Ishikawa (cell line): ENCODE data around the gene GAREM1.

Source experiments
- CEBPB ChIP-seq: IDR thresholded peaks from 2 replicates; pipeline ENCODE4 v1.6.1; 2012
- CREB1 ChIP-seq: IDR thresholded peaks from 2 replicates; pipeline ENCODE4 v1.6.1; 2012; ENCODE audit warnings: low read depth
- EGR1 ChIP-seq: IDR thresholded peaks from 2 replicates; pipeline ENCODE4 v1.6.1; 2012
- EP300 ChIP-seq: IDR thresholded peaks from 2 replicates; pipeline ENCODE4 v1.6.1; 2012; ENCODE audit warnings: borderline replicate concordance
- FOXM1 ChIP-seq: IDR thresholded peaks from 2 replicates; pipeline ENCODE4 v1.6.1; 2012; ENCODE audit warnings: low read depth, borderline replicate concordance
- NFIC ChIP-seq: IDR thresholded peaks from 2 replicates; pipeline ENCODE4 v1.6.1; 2012
- RAD21 ChIP-seq: IDR thresholded peaks from 2 replicates; pipeline ENCODE4 v1.6.1; 2012; ENCODE audit warnings: low read depth
- TAF1 ChIP-seq: IDR thresholded peaks from 2 replicates; pipeline ENCODE4 v1.6.1; 2012; ENCODE audit warnings: low read depth, mild to moderate bottlenecking
- TCF12 ChIP-seq: IDR thresholded peaks from 2 replicates; pipeline ENCODE4 v1.6.1; 2012; ENCODE audit warnings: low read depth
- TEAD4 ChIP-seq: IDR thresholded peaks from 2 replicates; pipeline ENCODE4 v1.6.1; 2012
- YY1 ChIP-seq: IDR thresholded peaks from 2 replicates; pipeline ENCODE4 v1.6.1; 2012; ENCODE audit warnings: low read depth
- ZBTB7A ChIP-seq: IDR thresholded peaks from 2 replicates; pipeline ENCODE4 v1.6.1; 2012; ENCODE audit warnings: low read depth
- TF ChIP-seq, protein P1 (sequence below): IDR thresholded peaks from 2 replicates; pipeline ENCODE4 v1.6.1; 2012
- TF ChIP-seq, protein P2 (sequence below): IDR thresholded peaks from 2 replicates; pipeline ENCODE4 v1.6.1; 2012
- TF ChIP-seq, protein P3 (sequence below): IDR thresholded peaks from 2 replicates; pipeline ENCODE4 v1.6.1; 2012; ENCODE audit warnings: low read depth, mild to moderate bottlenecking

Gene GAREM1

DNA sequence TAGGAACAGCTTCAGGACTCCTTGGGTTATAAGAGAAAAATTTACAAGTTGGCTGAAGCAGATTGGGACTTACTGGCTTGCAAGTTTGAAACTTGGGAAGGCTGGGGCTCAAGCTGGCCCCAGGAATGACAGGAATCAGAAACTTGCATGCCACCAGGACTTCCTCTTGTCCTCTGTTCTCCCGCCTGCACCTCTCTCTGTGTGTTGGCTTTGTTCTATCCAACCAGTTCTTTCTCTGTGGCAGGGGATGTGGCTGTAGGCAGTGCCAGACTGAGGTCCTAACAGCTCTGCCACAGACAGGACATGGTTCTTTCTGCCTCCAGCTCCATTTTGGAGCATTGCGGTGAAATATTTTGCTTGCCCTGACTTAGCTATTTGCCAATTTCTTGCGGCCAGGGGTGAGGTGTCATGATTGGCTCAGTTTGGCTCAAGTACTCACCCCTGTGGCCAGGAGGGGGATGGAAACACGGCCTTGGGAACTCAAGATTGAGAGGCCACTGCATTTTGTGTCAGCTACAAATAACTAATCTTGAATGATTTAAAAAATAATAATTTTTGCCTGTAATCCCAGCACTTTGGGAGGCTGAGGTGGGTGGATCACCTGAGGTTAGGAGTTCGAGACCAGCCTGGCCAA, 231.9 kb downstream of the GAREM1 start:
- TF ChIP-seq YY1 (no peak), ZBTB7A (no peak), CREB1 (no peak), EP300 (no peak)

DNA sequence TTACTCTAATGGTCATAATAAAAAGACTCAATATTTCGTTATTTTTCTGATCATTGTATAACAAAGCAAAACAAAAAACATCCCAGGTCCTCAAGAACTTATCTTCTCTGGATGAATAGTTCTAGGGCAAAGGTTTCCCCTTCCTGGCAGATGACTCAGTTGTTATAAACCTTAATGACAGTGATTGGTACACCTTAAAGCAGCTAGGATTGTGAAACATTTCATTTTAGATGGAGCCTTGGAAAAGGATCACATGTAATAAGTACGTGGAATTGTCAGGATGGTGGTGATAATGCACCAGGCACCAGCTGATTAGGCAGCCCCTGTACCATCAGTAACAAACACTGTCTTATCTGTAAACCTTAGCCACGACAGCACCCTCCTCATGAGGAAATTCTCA, 233.6 kb downstream of the GAREM1 start:
- TF ChIP-seq TEAD4 (no peak), CEBPB (no peak), EP300 (no peak), TAF1 (no peak), FOXM1 (no peak), TCF12 (no peak)
- TF ChIP-seq, protein P1, sequence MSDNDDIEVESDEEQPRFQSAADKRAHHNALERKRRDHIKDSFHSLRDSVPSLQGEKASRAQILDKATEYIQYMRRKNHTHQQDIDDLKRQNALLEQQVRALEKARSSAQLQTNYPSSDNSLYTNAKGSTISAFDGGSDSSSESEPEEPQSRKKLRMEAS = no peak
- TF ChIP-seq, protein P2, sequence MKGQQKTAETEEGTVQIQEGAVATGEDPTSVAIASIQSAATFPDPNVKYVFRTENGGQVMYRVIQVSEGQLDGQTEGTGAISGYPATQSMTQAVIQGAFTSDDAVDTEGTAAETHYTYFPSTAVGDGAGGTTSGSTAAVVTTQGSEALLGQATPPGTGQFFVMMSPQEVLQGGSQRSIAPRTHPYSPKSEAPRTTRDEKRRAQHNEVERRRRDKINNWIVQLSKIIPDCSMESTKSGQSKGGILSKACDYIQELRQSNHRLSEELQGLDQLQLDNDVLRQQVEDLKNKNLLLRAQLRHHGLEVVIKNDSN = no peak

DNA sequence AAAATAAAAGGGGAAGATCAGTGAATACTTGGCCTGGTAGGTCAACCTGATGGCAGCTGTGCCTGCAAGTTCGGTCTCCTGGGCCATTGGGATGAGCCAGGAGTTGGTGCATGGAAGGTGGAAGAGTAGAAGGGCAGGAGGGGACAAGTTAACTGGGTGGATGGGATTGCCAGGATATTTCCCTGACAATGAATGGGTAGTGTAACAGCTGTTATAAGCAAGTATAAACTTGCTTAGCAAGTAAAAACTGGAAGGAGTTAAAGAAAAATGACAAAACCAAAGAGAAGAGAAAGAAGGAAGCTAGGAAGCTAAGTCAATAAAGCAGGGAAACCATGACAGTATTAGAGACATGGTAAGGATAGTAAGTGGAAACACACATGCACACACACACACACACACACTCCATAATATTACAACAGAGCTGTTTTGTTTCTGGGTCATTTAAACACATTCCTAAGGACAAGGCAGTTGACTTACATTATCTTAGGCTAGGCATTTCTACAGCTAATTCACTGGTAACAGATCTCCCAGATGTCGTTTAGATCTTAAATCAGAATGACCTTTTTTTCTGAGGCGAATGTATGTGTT, 251.2 kb downstream of the GAREM1 start:
- TF ChIP-seq, protein P3, sequence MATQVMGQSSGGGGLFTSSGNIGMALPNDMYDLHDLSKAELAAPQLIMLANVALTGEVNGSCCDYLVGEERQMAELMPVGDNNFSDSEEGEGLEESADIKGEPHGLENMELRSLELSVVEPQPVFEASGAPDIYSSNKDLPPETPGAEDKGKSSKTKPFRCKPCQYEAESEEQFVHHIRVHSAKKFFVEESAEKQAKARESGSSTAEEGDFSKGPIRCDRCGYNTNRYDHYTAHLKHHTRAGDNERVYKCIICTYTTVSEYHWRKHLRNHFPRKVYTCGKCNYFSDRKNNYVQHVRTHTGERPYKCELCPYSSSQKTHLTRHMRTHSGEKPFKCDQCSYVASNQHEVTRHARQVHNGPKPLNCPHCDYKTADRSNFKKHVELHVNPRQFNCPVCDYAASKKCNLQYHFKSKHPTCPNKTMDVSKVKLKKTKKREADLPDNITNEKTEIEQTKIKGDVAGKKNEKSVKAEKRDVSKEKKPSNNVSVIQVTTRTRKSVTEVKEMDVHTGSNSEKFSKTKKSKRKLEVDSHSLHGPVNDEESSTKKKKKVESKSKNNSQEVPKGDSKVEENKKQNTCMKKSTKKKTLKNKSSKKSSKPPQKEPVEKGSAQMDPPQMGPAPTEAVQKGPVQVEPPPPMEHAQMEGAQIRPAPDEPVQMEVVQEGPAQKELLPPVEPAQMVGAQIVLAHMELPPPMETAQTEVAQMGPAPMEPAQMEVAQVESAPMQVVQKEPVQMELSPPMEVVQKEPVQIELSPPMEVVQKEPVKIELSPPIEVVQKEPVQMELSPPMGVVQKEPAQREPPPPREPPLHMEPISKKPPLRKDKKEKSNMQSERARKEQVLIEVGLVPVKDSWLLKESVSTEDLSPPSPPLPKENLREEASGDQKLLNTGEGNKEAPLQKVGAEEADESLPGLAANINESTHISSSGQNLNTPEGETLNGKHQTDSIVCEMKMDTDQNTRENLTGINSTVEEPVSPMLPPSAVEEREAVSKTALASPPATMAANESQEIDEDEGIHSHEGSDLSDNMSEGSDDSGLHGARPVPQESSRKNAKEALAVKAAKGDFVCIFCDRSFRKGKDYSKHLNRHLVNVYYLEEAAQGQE = no peak
- TF ChIP-seq RAD21 = no peak
- no peak for TF ChIP-seq EP300
- TF ChIP-seq, protein P2 = no peak
- TF ChIP-seq, protein P1 = no peak
- no peak for TF ChIP-seq CREB1
- no peak for TF ChIP-seq NFIC
- TF ChIP-seq YY1 = no peak
- TF ChIP-seq TCF12 = no peak
- no peak for TF ChIP-seq EGR1
- TF ChIP-seq TAF1 = no peak
- TF ChIP-seq TEAD4 = no peak

DNA sequence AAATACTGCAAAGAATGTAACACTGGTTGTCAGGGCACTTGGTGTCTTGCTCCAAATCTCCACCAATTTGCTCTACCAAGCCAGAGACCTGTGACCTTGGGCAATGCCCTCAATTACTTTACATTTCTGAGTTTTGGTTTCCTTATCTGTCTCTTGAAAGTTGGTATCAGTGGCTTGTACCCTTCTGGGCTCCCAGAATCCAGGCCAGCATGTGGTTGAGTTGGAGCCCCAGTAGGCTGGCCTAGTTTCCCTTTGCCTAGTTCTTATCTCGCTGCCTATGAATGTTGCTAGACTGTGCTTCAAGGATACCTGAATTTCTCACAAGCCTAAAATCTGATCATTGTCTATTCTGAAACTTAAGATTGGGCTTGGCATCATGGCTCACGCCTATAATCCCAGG, 254.3 kb downstream of the GAREM1 start:
- TF ChIP-seq CEBPB (no peak), CREB1 (no peak), TEAD4 (no peak), ZBTB7A (no peak), EP300 (no peak), RAD21 (no peak), YY1 (no peak), TCF12 (no peak), NFIC (no peak), TAF1 (no peak), FOXM1 (no peak), EGR1 (no peak)
- TF ChIP-seq, protein P1 = no peak
- TF ChIP-seq, protein P3 = no peak
- TF ChIP-seq, protein P2 = no peak

DNA sequence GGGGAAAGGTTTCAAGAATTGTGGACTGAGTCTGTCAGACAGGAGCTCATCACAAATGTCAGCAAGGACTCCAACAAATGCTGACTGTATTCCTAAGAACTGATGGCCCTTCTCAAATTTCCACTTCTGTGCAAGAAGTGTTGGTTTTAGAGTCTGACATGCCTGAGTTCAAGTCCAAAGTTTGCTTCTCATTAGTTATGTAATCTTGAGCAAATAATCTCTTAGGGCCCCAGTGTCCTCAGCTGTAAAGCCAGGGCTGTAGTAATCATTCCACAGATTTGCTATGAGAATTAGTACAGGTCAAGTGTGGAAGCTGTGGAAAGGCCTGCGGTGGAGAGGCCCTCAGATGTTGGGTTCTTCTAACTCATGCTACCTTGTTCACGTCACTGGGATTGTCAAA, 257.0 kb downstream of the GAREM1 start:
- TF ChIP-seq TEAD4 (no peak), YY1 (no peak), CREB1 (no peak), FOXM1 (no peak)
- TF ChIP-seq, protein P1 = no peak
